Loucy (cell line): ENCODE results near the gene THAP9.

Source experiments
- H2AFZ ChIP-seq: fragments of 200-600 bp; sonication (generic); 2 replicates; pipeline ENCODE4 v1.6.0; 2016; ENCODE audit warnings: antibody characterized with exemption, mild to moderate bottlenecking, low read length, moderate library complexity
- H3F3A ChIP-seq: fragments of 200-600 bp; 2 replicates; pipeline ENCODE4 v1.6.0; 2016; ENCODE audit warnings: antibody characterized with exemption, low read depth, mild to moderate bottlenecking
- H3K27me3 ChIP-seq: fragments of 200-600 bp; sonication (generic); 2 replicates; pipeline ENCODE4 v1.6.1; 2014; ENCODE audit warnings: low read length, mild to moderate bottlenecking; ENCODE audit not compliant: insufficient read depth, poor library complexity, severe bottlenecking
- H3K36me3 ChIP-seq: fragments of 200-600 bp; sonication (generic); 2 replicates; pipeline ENCODE4 v1.6.1; 2016; ENCODE audit warnings: low read length; ENCODE audit not compliant: insufficient read depth
- H3K4me1 ChIP-seq: fragments of 200-600 bp; sonication (generic); 2 replicates; pipeline ENCODE4 v1.5.1; 2014; ENCODE audit warnings: low read length, mild to moderate bottlenecking; ENCODE audit not compliant: insufficient read depth, poor library complexity, severe bottlenecking
- H3K4me2 ChIP-seq: fragments of 200-600 bp; sonication (generic); 2 replicates; pipeline ENCODE4 v1.6.0; 2014; ENCODE audit warnings: antibody characterized with exemption, low read length, low read depth, mild to moderate bottlenecking; ENCODE audit not compliant: poor library complexity, severe bottlenecking
- H3K4me3 ChIP-seq: fragments of 200-600 bp; sonication (generic); 2 replicates; pipeline ENCODE4 v1.5.1; 2014; ENCODE audit warnings: low read length, mild to moderate bottlenecking, mixed read lengths; ENCODE audit not compliant: poor library complexity, severe bottlenecking
- H3K79me2 ChIP-seq: fragments of 200-600 bp; sonication (generic); 2 replicates; pipeline ENCODE4 v1.6.1; 2014; ENCODE audit warnings: low read length; ENCODE audit not compliant: insufficient read depth
- H3K9ac ChIP-seq: fragments of 200-600 bp; sonication (generic); 2 replicates; pipeline ENCODE4 v1.6.0; 2014; ENCODE audit warnings: mild to moderate bottlenecking, low read depth, low read length, moderate library complexity; ENCODE audit not compliant: poor library complexity, severe bottlenecking
- H3K9me2 ChIP-seq: fragments of 200-600 bp; sonication (generic); replicated peaks from 2 replicates; pipeline ENCODE4 v1.6.1; 2016; ENCODE audit warnings: low read depth, low read length, mixed read lengths
- H3K9me3 ChIP-seq: fragments of 200-600 bp; sonication (generic); 2 replicates; pipeline ENCODE4 v1.6.1; 2014; ENCODE audit warnings: mild to moderate bottlenecking, antibody characterized with exemption, low read length, low read depth; ENCODE audit not compliant: insufficient read depth
- H4K20me1 ChIP-seq: fragments of 200-600 bp; sonication (generic); 2 replicates; pipeline ENCODE4 v1.6.0; 2014; ENCODE audit warnings: antibody characterized with exemption, low read length, mild to moderate bottlenecking; ENCODE audit not compliant: insufficient read depth, poor library complexity, severe bottlenecking
- CTCF ChIP-seq: fragments of 200-600 bp; sonication (generic); conservative IDR thresholded peaks from 2 replicates; pipeline ENCODE4 v1.5.1; 2014; ENCODE audit warnings: mild to moderate bottlenecking, antibody characterized with exemption, low read length
- EZH2phosphoT487 ChIP-seq: fragments of 200-600 bp; IDR thresholded peaks from 2 replicates; pipeline ENCODE4 v1.6.1; 2018; ENCODE audit warnings: antibody characterized with exemption, mild to moderate bottlenecking, moderate library complexity, borderline replicate concordance

THAP9 gene

GRCh38 chr4:82947498-82947897 is 47.0 kb downstream of the THAP9 start:
- Histone ChIP-seq H3K9ac (no peak overlapping the region), H4K20me1 (peaks cover 4% of the 10 kb centered on the region), H3F3A (no peaks in the 10 kb centered on the region), H3K79me2 (peaks cover 5% of the 10 kb centered on the region; the same call in 1 of the 2 replicates), H3K4me2 (no peak overlapping the region), H3K9me3 (no peaks in the 10 kb centered on the region), H2AFZ (no peak overlapping the region), H3K36me3 (peaks cover 41% of the 10 kb centered on the region), H3K4me1 (no peaks in the 10 kb centered on the region), H3K4me3 (no peak overlapping the region), H3K27me3 (no peaks in the 10 kb centered on the region), H3K9me2 (no peaks in the 10 kb centered on the region)
- no peak for TF ChIP-seq CTCF
- no peak for TF ChIP-seq EZH2phosphoT487

- H3K9ac ChIP-seq: no peak overlapping the region
- peaks cover 4% of the 10 kb centered on the region for H4K20me1 ChIP-seq
- no peak overlapping the region for H3K4me3 ChIP-seq
- no peaks in the 10 kb centered on the region for H3K27me3 ChIP-seq
- no peak overlapping the region for H3K4me2 ChIP-seq
- H3K9me2 ChIP-seq: no peaks in the 10 kb centered on the region
- H3K9me3 ChIP-seq: no peaks in the 10 kb centered on the region
- H2AFZ ChIP-seq: no peak overlapping the region
- H3K4me1 ChIP-seq: no peaks in the 10 kb centered on the region
- H3K36me3 ChIP-seq: peaks cover 40% of the 10 kb centered on the region
- H3F3A ChIP-seq: no peaks in the 10 kb centered on the region
- H3K79me2 ChIP-seq: peaks cover 8% of the 10 kb centered on the region; the same call in 1 of the 2 replicates
- TF ChIP-seq CTCF (no peak), EZH2phosphoT487 (no peak)
Measured at GRCh38 chr4:82948647-82949204, 48.2 kb downstream of the THAP9 start.

GRCh38 chr4:82951196-82951595 is 50.7 kb downstream of the THAP9 start:
- Histone ChIP-seq H3K79me2 (peaks cover 13% of the 10 kb centered on the region; the same call in 1 of the 2 replicates), H3K4me1 (no peaks in the 10 kb centered on the region), H3F3A (no peaks in the 10 kb centered on the region), H4K20me1 (peaks cover 4% of the 10 kb centered on the region), H3K4me2 (no peak overlapping the region), H3K9ac (no peak overlapping the region), H3K27me3 (no peaks in the 10 kb centered on the region), H3K4me3 (no peak overlapping the region), H3K9me3 (no peaks in the 10 kb centered on the region), H2AFZ (no peak overlapping the region), H3K36me3 (peaks cover 25% of the 10 kb centered on the region), H3K9me2 (no peaks in the 10 kb centered on the region)
- TF ChIP-seq CTCF (no peak), EZH2phosphoT487 (no peak)
